Bronchial epithelial cell (primary cell): ENCODE results near the gene SLC35C1. TPM values are rescaled to one million over a fixed set of nuclear protein-coding genes. Genes with fewer than 3 reads are reported as not detected.

Experiments used
- DNase-seq: peaks from one replicate; pipeline ENCODE4 v3.0.0-alpha.2; 2010; ENCODE audit warnings: low read depth
- FAIRE-seq: peaks from 2 replicates; lab custom pipeline; 2011; peaks lifted over from hg19 to GRCh38; lab: Jason Lieb, UNC
- H3K27me3 ChIP-seq: 2 replicates; pipeline ENCODE4 v1.5.1; 2011; ENCODE audit warnings: low read length; ENCODE audit not compliant: control insufficient read depth, insufficient read depth
- H3K36me3 ChIP-seq: 2 replicates; pipeline ENCODE4 v1.5.1; 2011; ENCODE audit warnings: low read length; ENCODE audit not compliant: control insufficient read depth, insufficient read depth
- H3K4me3 ChIP-seq: 2 replicates; pipeline ENCODE4 v1.5.1; 2011; ENCODE audit warnings: mild to moderate bottlenecking, low read depth, low read length, control low read depth
- CTCF ChIP-seq: IDR thresholded peaks from 2 replicates; pipeline ENCODE4 v1.5.1; 2011; ENCODE audit warnings: mild to moderate bottlenecking, moderate library complexity, low read length, control low read depth, inconsistent platforms; ENCODE audit not compliant: insufficient read depth, severe bottlenecking
- total RNA-seq: library from RNA; depleted of rRNA; stranded (reverse); fragments of >200 nt; gene quantifications from 2 replicates; pipeline ENCODE4 v1.2.1, GENCODE V29; 2014

Gene SLC35C1
- total RNA-seq, 1 donor from 2014 or later: 7.6 TPM

- Histone ChIP-seq H3K4me3 (peak overlapping the region; percentile 42), H3K27me3 (peaks cover 2% of the 10 kb centered on the region), H3K36me3 (no peaks in the 10 kb centered on the region)
- peak; percentile 98 for TF ChIP-seq CTCF
- FAIRE-seq (no peak), DNase-seq (peak; percentile 54)
Observed at GRCh38 chr11:45771566-45772448, 33.1 kb upstream of the SLC35C1 start.

GRCh38 chr11:45772449-45772774, 32.5 kb upstream of the SLC35C1 start:
- DNase-seq: no peak
- no peak for FAIRE-seq
- Histone ChIP-seq H3K4me3 (no peak overlapping the region), H3K27me3 (peaks cover 2% of the 10 kb centered on the region), H3K36me3 (no peaks in the 10 kb centered on the region)
- TF ChIP-seq CTCF: no peak

- Histone ChIP-seq H3K36me3 (no peaks in the 10 kb centered on the region), H3K4me3 (no peak overlapping the region), H3K27me3 (peaks cover 2% of the 10 kb centered on the region)
- DNase-seq: no peak
- no peak for TF ChIP-seq CTCF
- no peak for FAIRE-seq
Observed at GRCh38 chr11:45772986-45773785, 31.8 kb upstream of the SLC35C1 start.

GRCh38 chr11:45773786-45774655, 30.9 kb upstream of the SLC35C1 start:
- DNase-seq (no peak), FAIRE-seq (no peak)
- TF ChIP-seq CTCF: no peak
- Histone ChIP-seq H3K27me3 (peaks cover 2% of the 10 kb centered on the region), H3K4me3 (no peak overlapping the region), H3K36me3 (no peaks in the 10 kb centered on the region)

GRCh38 chr11:45774786-45775185, 30.2 kb upstream of the SLC35C1 start:
- no peaks in the 10 kb centered on the region for H3K36me3 ChIP-seq
- FAIRE-seq (peak; percentile 7), DNase-seq (no peak)
- H3K27me3 ChIP-seq: peaks cover 2% of the 10 kb centered on the region
- no peak for TF ChIP-seq CTCF
- no peak overlapping the region for H3K4me3 ChIP-seq
